A549 (cell line): Measurements from ENCODE around the gene HIGD1A. TPM values are rescaled to one million over a fixed set of nuclear protein-coding genes. Genes with fewer than 3 reads are reported as not detected.

Source experiments
- ATAC-seq, 2 experiments: fragments of 200-7000 bp in 1 of 2; fragments of >200 bp in 1 of 2; cut with Nextera tagmentation in 1 of 2; cut with Tn5 transposase in 1 of 2; 3 replicates each; pipeline versions ENCODE4 v1.8.0 to v1.9.1; 2018 to 2020; ENCODE audit warnings: mild to moderate bottlenecking in 1 of 2, moderate library complexity in 1 of 2
- CTCF ChIA-PET: fragments of 300-600 bp; sonication (Branson Sonifier 250); formaldehyde crosslinking; extraction: SDS; loops from one replicate; lab custom pipeline; 2021; ENCODE audit warnings: antibody characterized with exemption, inconsistent platforms; lab: Yijun Ruan, JAX
- POLR2A ChIA-PET: fragments of 350-600 bp; formaldehyde crosslinking; extraction: SDS; loops from one replicate; lab custom pipeline; 2021; ENCODE audit warnings: antibody characterized with exemption, inconsistent platforms; lab: Yijun Ruan, JAX
- DNase-seq, 2 experiments: peaks; one replicate each; pipeline versions ENCODE4 v3.0.0 to v3.0.0-alpha.2; 2011 to 2016; ENCODE audit warnings: low read depth in 1 of 2, low spot score in 1 of 2
- FAIRE-seq: peaks from 2 replicates; lab custom pipeline; 2011; peaks lifted over from hg19 to GRCh38; lab: Jason Lieb, UNC
- H3K27ac ChIP-seq, 2 experiments: fragments of >200 bp; sonication (Bioruptor Twin); formaldehyde crosslinking; 3 replicates each; pipeline ENCODE4 v1.5.1; 2016 to 2017
- H3K4me1 ChIP-seq: fragments of >200 bp; sonication (Bioruptor Twin); formaldehyde crosslinking; 3 replicates; pipeline ENCODE4 v1.6.1; 2016
- H3K4me2 ChIP-seq: fragments of >200 bp; sonication (Bioruptor Twin); formaldehyde crosslinking; 3 replicates; pipeline ENCODE4 v1.6.1; 2016
- H3K4me3 ChIP-seq: fragments of >200 bp; sonication (Bioruptor Twin); formaldehyde crosslinking; 3 replicates; pipeline ENCODE4 v1.5.1; 2016
- H3K9me3 ChIP-seq: fragments of >200 bp; sonication (Bioruptor Twin); formaldehyde crosslinking; 3 replicates; pipeline ENCODE4 v1.6.1; 2016
- CBX2 ChIP-seq: fragments of 200-600 bp; sonication (generic); IDR thresholded peaks from 2 replicates; pipeline ENCODE4 v1.6.1; 2016; ENCODE audit warnings: low read depth, mild to moderate bottlenecking, borderline replicate concordance
- CEBPB ChIP-seq, 2 experiments: fragments of >200 bp in 1 of 2; sonication (Bioruptor Twin) in 1 of 2; formaldehyde crosslinking in 1 of 2; IDR thresholded peaks; 2 replicates each; pipeline ENCODE4 v1.6.1; 2012 to 2016
- CHD2 ChIP-seq: fragments of 150-350 bp; IDR thresholded peaks from 2 replicates; pipeline ENCODE4 v1.6.1; 2014; ENCODE audit warnings: low read length; ENCODE audit not compliant: partially characterized antibody
- CHD4 ChIP-seq: fragments of 200-600 bp; sonication (generic); IDR thresholded peaks from 2 replicates; pipeline ENCODE4 v1.6.1; 2016; ENCODE audit warnings: antibody characterized with exemption, mild to moderate bottlenecking, borderline replicate concordance
- E2F6 ChIP-seq: IDR thresholded peaks from 2 replicates; pipeline ENCODE4 v1.6.1; 2012; ENCODE audit warnings: low read depth, borderline replicate concordance
- FOXS1 ChIP-seq: fragments of 250-450 bp; sonication (Bioruptor Pico); IDR thresholded peaks from 2 replicates; pipeline ENCODE4 v1.5.0; 2020; ENCODE audit warnings: mild to moderate bottlenecking, moderate library complexity
- HDAC2 ChIP-seq: fragments of 200-600 bp; sonication (generic); IDR thresholded peaks from 2 replicates; pipeline ENCODE4 v1.6.1; 2016
- HOXA7 ChIP-seq: fragments of 250-450 bp; sonication (Bioruptor Pico); IDR thresholded peaks from 2 replicates; pipeline ENCODE4 v1.5.0; 2020; ENCODE audit warnings: mild to moderate bottlenecking, moderate library complexity
- HOXB13 ChIP-seq: fragments of 250-450 bp; sonication (Bioruptor Pico); IDR thresholded peaks from 2 replicates; pipeline ENCODE4 v1.5.0; 2020; ENCODE audit warnings: low read depth, mild to moderate bottlenecking, moderate library complexity
- JUN ChIP-seq, 2 experiments: fragments of >200 bp; sonication (Bioruptor Twin); formaldehyde crosslinking; IDR thresholded peaks; 2 replicates in 1 of 2; 3 replicates in 1 of 2; pipeline ENCODE4 v1.6.1; 2016 to 2017
- JUNB ChIP-seq: fragments of >200 bp; sonication (Bioruptor Twin); formaldehyde crosslinking; IDR thresholded peaks from 2 replicates; pipeline ENCODE4 v1.6.1; 2016
- KDM1A ChIP-seq: fragments of 200-600 bp; sonication (generic); IDR thresholded peaks from 2 replicates; pipeline ENCODE4 v1.6.1; 2016; ENCODE audit warnings: low read depth, mild to moderate bottlenecking
- KDM5A ChIP-seq: fragments of 200-600 bp; sonication (generic); IDR thresholded peaks from 2 replicates; pipeline ENCODE4 v1.6.1; 2016; ENCODE audit warnings: antibody characterized with exemption, mild to moderate bottlenecking
- MAX ChIP-seq: IDR thresholded peaks from 2 replicates; pipeline ENCODE4 v1.6.1; 2012
- MYC ChIP-seq: IDR thresholded peaks from 2 replicates; pipeline ENCODE4 v1.6.1; 2012; ENCODE audit warnings: mild to moderate bottlenecking, inconsistent platforms, low read length, improper control_type of control experiment, borderline replicate concordance
- NFE2L2 ChIP-seq: fragments of 150-350 bp; conservative IDR thresholded peaks from 2 replicates; pipeline ENCODE4 v1.6.1; 2014; ENCODE audit warnings: low read length
- PHF8 ChIP-seq: fragments of 200-600 bp; sonication (generic); IDR thresholded peaks from 2 replicates; pipeline ENCODE4 v1.6.1; 2016; ENCODE audit warnings: low read depth, mild to moderate bottlenecking, antibody characterized with exemption, moderate library complexity, borderline replicate concordance
- POLR2A ChIP-seq: IDR thresholded peaks from 2 replicates; pipeline ENCODE4 v1.6.1; 2012; ENCODE audit warnings: mild to moderate bottlenecking, low read length
- RFX5 ChIP-seq: fragments of 450-650 bp; IDR thresholded peaks from 2 replicates; pipeline ENCODE4 v1.7.1; 2014; ENCODE audit warnings: antibody characterized with exemption, mild to moderate bottlenecking, moderate library complexity
- SREBF2 ChIP-seq: fragments of 450-650 bp; IDR thresholded peaks from 2 replicates; pipeline ENCODE4 v1.6.1; 2014; ENCODE audit warnings: mild to moderate bottlenecking, moderate library complexity
- TFCP2L1 ChIP-seq: fragments of 250-450 bp; sonication (Bioruptor Pico); IDR thresholded peaks from 2 replicates; pipeline ENCODE4 v1.5.0; 2021; ENCODE audit warnings: mild to moderate bottlenecking
- ZNF302 ChIP-seq: fragments of 250-450 bp; sonication (Bioruptor Pico); IDR thresholded peaks from 2 replicates; pipeline ENCODE4 v1.9.0; 2021; ENCODE audit warnings: inconsistent platforms, mild to moderate bottlenecking, moderate library complexity
- WGBS: methylation state at CpG from one replicate; pipeline ENCODE4 v1.1.6; 2017; ENCODE audit errors: missing lambda C conversion rate; 5-methylcytosine and 5-hydroxymethylcytosine counted together
- polyA minus RNA-seq: library from RNA; depleted of rRNA, polyadenylated mRNA; stranded (reverse); fragments of >200 nt; gene quantifications from 2 replicates; pipeline ENCODE4 v1.2.3, GENCODE V29; 2011; rRNA and poly(A)+ RNA removed
- polyA plus RNA-seq, 4 experiments: library from polyadenylated mRNA; depleted of rRNA in 3 of 4; stranded (reverse); fragments of >200 nt; fragmentation: RNase III in 1 of 4; extraction: RNeasy Plus Mini Kit Qiagen cat#74134 plus additional on column Dnase treatment in 1 of 4; gene quantifications; 2 replicates in 3 of 4; 3 replicates in 1 of 4; pipeline ENCODE4 v1.2.3, GENCODE V29; 2011 to 2017

Gene HIGD1A
- 104 and 158 TPM in 2 replicates for polyA plus RNA-seq (2011; rRNA removed)
- 38.5 and 43.3 TPM in 2 replicates for polyA plus RNA-seq (2012; cell fraction: cytosol; rRNA removed)
- polyA plus RNA-seq (2012; cell fraction: nucleus; rRNA removed): 6.8 and 15.9 TPM in 2 replicates
- polyA plus RNA-seq (2017; fragmentation: RNase III; extraction: RNeasy Plus Mini Kit Qiagen cat#74134 plus additional on column Dnase treatment): 137 to 147 TPM (median 146 TPM) in 3 replicates
- 13.4 and 14.7 TPM in 2 replicates for polyA minus RNA-seq

- no peak for TF ChIP-seq KDM5A
- TF ChIP-seq RFX5: peak; percentile 69; the same call in 1 of the 2 replicates
- peak; percentile 25; the same call in 1 of the 2 replicates for TF ChIP-seq E2F6
- peak in 1 of 2 experiments; percentile 49; a peak in 1 of 5 replicates for TF ChIP-seq JUN (IDR thresholded peaks at IDR 0.05)
- TF ChIP-seq JUNB: no peak
- TF ChIP-seq CBX2: no peak
- peak; percentile 29; the same call in 1 of the 2 replicates for TF ChIP-seq POLR2A
- no peak for TF ChIP-seq CEBPB (IDR thresholded peaks at IDR 0.05)
- 0 out of 2 replicates have a peak, but pooled peaks have one; percentile 44 for TF ChIP-seq TFCP2L1 (CRISPR knock-in tag)
- peak; percentile 64 for TF ChIP-seq PHF8
- peak; percentile 54; the same call in 1 of the 2 replicates for TF ChIP-seq MAX
- ChIA-PET POLR2A (interaction anchor here (0.6 to 1.7 kb wide), 3 partner anchors 25 to 227 kb away, joined by 3 to 6 read pairs (median 4); no protein-coding TSS in a partner anchor), CTCF (interaction anchor here (0.6 to 2.0 kb wide), 5 partner anchors 9 to 193 kb away, joined by 3 to 7 read pairs (median 4); no protein-coding TSS in a partner anchor)
- peak within 1 kb of the TSS; percentile 79 to 97 for H3K27ac ChIP-seq
- H3K4me1 ChIP-seq: peaks cover 12% of the 10 kb centered on the region
- under 1% methylated on average over 13 of the region's 63 CpGs for WGBS
- peak within 1 kb of the TSS; percentile 88 for H3K4me2 ChIP-seq
- DNase-seq (peak; percentile 90 to 91), ATAC-seq (peak; percentile 99 to 100), FAIRE-seq (no peak)
- peak within 1 kb of the TSS; percentile 62 for H3K4me3 ChIP-seq
- H3K9me3 ChIP-seq: no peaks in the 10 kb centered on the region
Observed at GRCh38 chr3:42804106-42804830, at the start of gene HIGD1A. HIGD1A (minus strand) TSS chr3:42804490; CDS start chr3:42794253, 10,237 bp downstream.

GRCh38 chr3:42853739-42854302, 49.5 kb upstream of the HIGD1A start:
- ChIA-PET POLR2A (no interaction called here), CTCF (interaction anchor here (1.3 kb wide), 1 partner anchor 23 kb away, joined by 3 read pairs; no protein-coding TSS in a partner anchor)
- no peak for FAIRE-seq
- Histone ChIP-seq H3K4me3 (no peak overlapping the region), H3K9me3 (no peaks in the 10 kb centered on the region), H3K4me2 (no peak overlapping the region), H3K27ac (no peak overlapping the region), H3K4me1 (no peaks in the 10 kb centered on the region)
- no peak for ATAC-seq
- TF ChIP-seq NFE2L2: no peak
- DNase-seq: no peak
- WGBS: 66% methylated on average over 3 of the region's 4 CpGs

GRCh38 chr3:42853056-42853455, 48.8 kb upstream of the HIGD1A start:
- TF ChIP-seq CHD2 (no peak), CHD4 (no peak), SREBF2 (no peak), HOXA7 (no peak), JUNB (no peak), HOXB13 (CRISPR knock-in tag) (no peak), KDM1A (no peak), FOXS1 (no peak), HDAC2 (no peak), MYC (no peak), ZNF302 (CRISPR knock-in tag) (no peak)
- CTCF ChIA-PET: interaction anchor here (1.3 to 1.8 kb wide), 2 partner anchors 14 to 22 kb away, joined by 3 to 12 read pairs; no protein-coding TSS in a partner anchor
- Histone ChIP-seq H3K4me2 (no peak overlapping the region), H3K27ac (no peak overlapping the region), H3K4me3 (no peak overlapping the region), H3K9me3 (no peaks in the 10 kb centered on the region), H3K4me1 (no peaks in the 10 kb centered on the region)
- POLR2A ChIA-PET: no interaction called here
- DNase-seq (no peak), FAIRE-seq (no peak), ATAC-seq (no peak)
- 0% methylated on average over 1 of the region's 1 CpG for WGBS
